ENCODE measurements around the gene PLCH1.

The PLCH1 gene

GRCh38 chr3:155528579-155528978 lies 216.3 kb downstream of the PLCH1 start:
- no peak for FAIRE-seq

GRCh38 chr3:155525324-155525833 lies 219.5 kb downstream of the PLCH1 start:
- no peak for FAIRE-seq

GRCh38 chr3:155520463-155520862 lies 224.4 kb downstream of the PLCH1 start:
- FAIRE-seq, result no peak

- FAIRE-seq, result no peak
These were observed 225.8 kb downstream of the PLCH1 start for GRCh38 chr3:155519078-155519477.

- FAIRE-seq, result no peak
These were observed 227.0 kb downstream of the PLCH1 start for GRCh38 chr3:155517903-155518302.

- no peak for FAIRE-seq
These were observed 228.4 kb downstream of the PLCH1 start for GRCh38 chr3:155516439-155516838.

- no peak for FAIRE-seq
These were observed 232.0 kb downstream of the PLCH1 start for GRCh38 chr3:155512867-155513261.

GRCh38 chr3:155512175-155512866 lies 232.6 kb downstream of the PLCH1 start:
- FAIRE-seq, result no peak

- FAIRE-seq, result no peak
These were observed 240.2 kb downstream of the PLCH1 start for GRCh38 chr3:155504682-155505081.

GRCh38 chr3:155502630-155503029 lies 242.2 kb downstream of the PLCH1 start:
- FAIRE-seq, result no peak

- FAIRE-seq, result no peak
These were observed 244.6 kb downstream of the PLCH1 start for GRCh38 chr3:155500194-155500818.

- FAIRE-seq, result no peak
These were observed 246.8 kb downstream of the PLCH1 start for GRCh38 chr3:155497930-155498647.

GRCh38 chr3:155496206-155496605 lies 248.7 kb downstream of the PLCH1 start:
- FAIRE-seq, result no peak

GRCh38 chr3:155495387-155495786 lies 249.5 kb downstream of the PLCH1 start:
- FAIRE-seq, result no peak

GRCh38 chr3:155494332-155494731 lies 250.5 kb downstream of the PLCH1 start:
- no peak for FAIRE-seq

- FAIRE-seq, result no peak
These were observed 252.0 kb downstream of the PLCH1 start for GRCh38 chr3:155492841-155493240.

- no peak for FAIRE-seq
These were observed 253.2 kb downstream of the PLCH1 start for GRCh38 chr3:155491696-155492095.

GRCh38 chr3:155488671-155489070 lies 256.2 kb downstream of the PLCH1 start:
- FAIRE-seq, result no peak

- FAIRE-seq, result no peak
These were observed 259.0 kb downstream of the PLCH1 start for GRCh38 chr3:155485897-155486296.

- FAIRE-seq, result no peak
These were observed 263.3 kb downstream of the PLCH1 start for GRCh38 chr3:155481591-155481990.

- no peak for FAIRE-seq
These were observed 263.8 kb downstream of the PLCH1 start for GRCh38 chr3:155481089-155481488.

GRCh38 chr3:155465664-155466063 lies 279.2 kb downstream of the PLCH1 start:
- FAIRE-seq, result no peak

- FAIRE-seq, result no peak
These were observed 282.2 kb downstream of the PLCH1 start for GRCh38 chr3:155462672-155463071.

GRCh38 chr3:155457591-155457990 lies 287.3 kb downstream of the PLCH1 start:
- no peak for FAIRE-seq
